Cardiac septum (tissue), 1 donor: Measurements from ENCODE around the gene CACNA2D3. TPM values are rescaled to one million over a fixed set of nuclear protein-coding genes. Genes with fewer than 3 reads are reported as not detected.
"Not testable (repeated sequence)": the region's sequence is repeated elsewhere in the genome, so short reads cannot be mapped to it uniquely, and the experiment has no call there.

ENCODE experiments used
- DNase-seq: peaks from one replicate; pipeline ENCODE4 v3.0.0-alpha.2; 2020; ENCODE audit warnings: low spot score
- intact Hi-C: fragments of 100-400 bp; cut with DNase I; formaldehyde crosslinking; loops from one replicate; pipeline ENCODE4 v1.14.0; 2022
- long read RNA-seq: library from polyadenylated mRNA; unstranded; transcript quantifications from one replicate; pipeline ENCODE4 v2.0.0, GENCODE V29; 2021
- total RNA-seq: library from RNA; stranded (reverse); fragmentation: NEBNext Ultra II Directional; extraction: Animal tissue kit (Norgen Biotek cat#: 25700); gene quantifications from one replicate; pipeline ENCODE4 v1.2.1, GENCODE V29; 2021
- donor health status: DM: no; HTN: no; CAD: no.

Gene CACNA2D3
- 11.3 TPM for total RNA-seq
- long read RNA-seq, partial matches to known transcripts = 3 of 14 reads
- long read RNA-seq, other reads (novel, unspliced or antisense) = 11 of 14 reads

GRCh38 chr3:54122324-54123002 is at the start of gene CACNA2D3:
Gene CACNA2D3 (plus strand): TSS chr3:54122552.
- no peak for DNase-seq
- intact Hi-C loops = no loop called here

- intact Hi-C loops = no loop called here
Measured at GRCh38 chr3:54073386-54073785, 49.0 kb upstream of the CACNA2D3 start.

DNA sequence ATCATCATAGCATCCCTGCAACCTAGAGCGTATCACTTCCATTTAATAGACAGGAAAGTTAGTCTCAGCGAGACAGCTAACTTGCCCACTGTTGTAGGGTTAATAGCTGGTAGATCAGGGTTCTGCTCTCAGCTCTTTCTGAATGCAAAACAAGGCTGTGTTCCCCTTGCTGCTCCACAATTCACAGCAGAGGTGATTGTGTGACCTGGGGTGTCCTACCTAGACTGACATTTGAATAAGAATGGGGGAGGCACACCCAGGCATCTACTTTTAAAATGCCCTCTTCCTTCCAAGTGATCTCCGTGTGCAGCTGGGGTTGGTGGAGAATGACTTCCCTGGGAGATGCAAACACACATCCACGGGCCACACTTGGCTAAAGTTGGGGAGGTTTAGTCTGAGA is 43.0 kb upstream of the CACNA2D3 start:
- no peak for DNase-seq
- intact Hi-C loops = no loop called here

More at GRCh38 chr3:54073386-54073785, 49.0 kb upstream of the CACNA2D3 start:
- no peak for DNase-seq

DNA sequence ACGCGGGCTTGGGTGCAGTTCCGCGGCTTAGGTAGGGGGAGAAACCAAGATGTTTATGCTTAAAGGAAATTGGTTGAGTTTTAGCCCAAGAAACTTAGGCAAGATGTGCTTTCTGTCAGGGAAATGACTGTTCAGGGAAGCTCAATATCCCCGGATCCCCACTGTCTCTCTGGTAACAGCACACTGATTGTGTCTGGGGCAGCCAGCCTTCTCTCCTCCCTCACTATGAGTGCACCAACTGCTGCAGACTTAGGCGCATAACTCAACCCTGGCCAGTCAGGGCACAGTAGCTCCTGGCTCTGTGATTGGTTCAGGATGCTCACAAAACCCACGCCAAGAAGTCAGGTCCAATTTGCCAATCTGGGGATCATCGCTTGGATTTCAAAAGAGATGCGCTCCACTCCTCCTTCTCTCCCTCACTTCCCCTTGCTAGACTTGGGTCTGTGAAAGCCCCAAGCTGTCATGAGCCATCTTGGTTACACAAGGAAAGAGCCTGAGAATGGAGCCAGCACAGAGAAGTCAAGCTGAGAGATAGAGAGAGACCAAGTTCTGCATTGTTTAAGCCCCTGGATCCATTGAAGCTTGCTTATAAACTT is 42.5 kb upstream of the CACNA2D3 start:
- intact Hi-C loops = no loop called here
- DNase-seq = no peak

DNA sequence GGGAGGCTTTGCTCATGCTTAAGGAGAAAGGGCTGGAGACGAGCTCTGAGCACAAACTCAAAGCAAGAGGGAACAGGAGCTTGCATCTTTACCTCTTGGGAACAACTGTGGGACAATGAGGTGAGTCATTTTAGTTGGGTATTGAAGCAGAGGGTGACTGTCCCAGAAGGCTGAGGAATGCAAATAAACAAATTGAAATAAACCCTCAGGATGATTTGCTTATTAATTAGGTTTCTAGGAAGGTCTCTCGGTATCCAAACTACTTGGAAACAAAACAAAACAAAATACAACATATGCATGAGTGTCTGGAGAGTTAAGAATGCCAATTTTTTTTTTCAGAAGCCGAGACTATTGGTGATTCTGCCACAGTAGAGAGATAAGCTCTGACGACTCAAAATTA is 38.4 kb upstream of the CACNA2D3 start:
- intact Hi-C loops = no loop called here
- no peak for DNase-seq

- intact Hi-C loops = no loop called here
- DNase-seq = no peak
Measured at GRCh38 chr3:54085936-54086335, 36.4 kb upstream of the CACNA2D3 start.

- DNase-seq = no peak
- intact Hi-C loops = no loop called here
Measured at GRCh38 chr3:54086652-54087405, 35.5 kb upstream of the CACNA2D3 start.

DNA sequence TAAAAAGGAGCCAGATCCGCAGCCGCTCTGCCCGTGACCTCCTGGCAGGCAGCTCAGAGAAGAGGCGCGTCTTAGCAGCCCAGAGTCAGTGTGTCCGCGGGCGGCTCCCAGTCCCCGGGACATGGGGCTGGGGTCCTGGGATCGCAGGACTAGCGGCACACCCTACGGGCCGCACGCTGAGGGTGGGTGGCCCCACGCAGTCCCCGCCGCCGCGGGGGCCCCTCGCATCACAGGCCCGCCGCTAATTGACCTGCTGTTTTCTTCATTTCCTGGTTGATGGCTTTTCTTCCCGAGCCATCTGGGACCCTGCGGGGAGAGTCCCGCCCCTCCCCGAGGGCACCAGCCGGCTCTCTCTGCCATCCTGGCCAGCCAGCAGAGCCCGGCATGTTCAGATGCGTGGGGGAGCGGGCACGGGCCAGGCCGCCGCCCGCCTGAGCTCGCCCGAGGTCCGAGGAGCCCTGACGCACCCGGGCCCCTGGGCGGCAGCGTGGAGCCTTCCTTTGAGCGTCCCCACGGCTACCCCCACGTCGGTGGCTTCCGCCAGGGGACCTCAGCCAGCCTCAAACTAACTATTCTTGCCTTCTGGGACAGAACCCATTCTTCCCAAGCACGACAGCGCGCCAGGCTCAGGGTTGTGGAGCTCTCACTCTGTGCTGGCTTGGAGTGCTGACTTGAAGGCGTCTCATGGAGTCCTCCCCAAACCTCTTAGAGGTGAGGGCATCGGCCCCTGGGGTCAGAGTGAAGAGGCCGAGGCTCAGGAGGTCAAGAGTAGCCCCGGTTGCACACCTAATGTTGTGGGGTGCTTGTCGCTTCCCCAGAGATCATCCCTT is 34.6 kb upstream of the CACNA2D3 start:
- no peak for DNase-seq
- intact Hi-C loops = no loop called here

GRCh38 chr3:54093491-54094248 is 28.7 kb upstream of the CACNA2D3 start:
- DNase-seq = no peak
- intact Hi-C loops = no loop called here

GRCh38 chr3:54094926-54095325 is 27.4 kb upstream of the CACNA2D3 start:
- intact Hi-C loops = no loop called here
- DNase-seq = no peak

DNA sequence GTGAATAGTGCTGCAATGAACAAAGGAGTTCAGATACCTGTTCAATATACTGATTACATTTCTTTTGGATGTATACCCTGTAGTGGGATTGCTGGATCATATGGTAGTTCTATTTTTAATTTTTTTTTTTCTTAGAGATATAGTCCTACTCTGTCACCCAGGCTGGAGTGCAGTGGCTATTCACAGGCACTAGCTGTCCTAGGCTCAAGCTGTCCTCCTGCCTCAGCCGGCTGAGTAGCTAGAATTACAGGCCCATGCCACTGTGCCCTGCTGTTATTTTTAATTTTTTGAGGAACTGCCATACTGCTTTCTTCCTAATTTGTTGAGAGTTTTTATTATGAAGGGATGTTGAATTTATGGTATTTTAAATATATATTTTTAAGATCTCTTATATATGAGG is 23.0 kb upstream of the CACNA2D3 start:
- intact Hi-C loops = no loop called here
- DNase-seq = no peak

GRCh38 chr3:54104084-54104483 is 18.3 kb upstream of the CACNA2D3 start:
- no peak for DNase-seq
- intact Hi-C loops = no loop called here

- intact Hi-C loops, DNase-seq: not testable (repeated sequence)
Measured at GRCh38 chr3:54116129-54116528, 6.2 kb upstream of the CACNA2D3 start.

DNA sequence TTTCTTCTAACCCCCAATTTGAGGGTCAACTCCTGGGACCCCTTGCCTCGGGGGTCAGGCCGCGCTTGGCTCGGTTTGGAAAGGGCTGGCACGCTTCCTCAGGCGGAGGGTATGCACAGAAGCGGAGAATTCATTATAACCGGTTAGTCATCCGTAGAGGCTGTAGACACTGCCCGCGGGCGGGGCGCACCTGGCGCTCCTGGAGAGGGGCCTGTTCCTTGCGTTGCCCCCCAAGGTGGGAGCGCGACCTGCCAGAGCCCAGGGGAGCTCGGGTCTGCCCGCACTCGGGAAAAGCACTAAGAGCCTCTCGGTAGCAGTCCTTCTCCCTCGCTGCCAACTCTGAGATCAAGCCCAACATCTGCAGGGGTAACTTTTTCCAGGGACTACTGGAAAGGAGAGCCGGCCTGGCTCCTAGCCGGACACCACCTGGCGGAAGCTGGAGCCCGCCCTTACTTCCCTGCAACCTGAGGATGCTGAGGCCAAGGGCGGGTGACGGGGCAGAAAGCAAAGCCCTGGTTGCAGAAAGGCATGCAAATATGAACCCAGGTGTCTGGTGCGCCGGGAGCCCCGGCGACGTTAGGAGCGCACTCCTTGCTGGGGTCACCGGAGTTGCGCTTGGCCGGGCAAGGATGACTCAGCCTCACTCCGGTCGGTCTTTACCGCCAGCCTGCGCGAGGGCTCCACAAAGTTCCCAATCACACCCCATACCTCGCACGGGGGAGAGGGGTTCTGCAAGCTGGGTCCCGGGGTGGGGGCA is 1.5 kb upstream of the CACNA2D3 start:
- intact Hi-C loops = no loop called here
- no peak for DNase-seq

- intact Hi-C loops = no loop called here
- DNase-seq = no peak
Measured at GRCh38 chr3:54121414-54122323, 683 bp upstream of the CACNA2D3 start.

GRCh38 chr3:54123003-54123775 is 837 bp downstream of the CACNA2D3 start:
- intact Hi-C loops = no loop called here
- DNase-seq = no peak

DNA sequence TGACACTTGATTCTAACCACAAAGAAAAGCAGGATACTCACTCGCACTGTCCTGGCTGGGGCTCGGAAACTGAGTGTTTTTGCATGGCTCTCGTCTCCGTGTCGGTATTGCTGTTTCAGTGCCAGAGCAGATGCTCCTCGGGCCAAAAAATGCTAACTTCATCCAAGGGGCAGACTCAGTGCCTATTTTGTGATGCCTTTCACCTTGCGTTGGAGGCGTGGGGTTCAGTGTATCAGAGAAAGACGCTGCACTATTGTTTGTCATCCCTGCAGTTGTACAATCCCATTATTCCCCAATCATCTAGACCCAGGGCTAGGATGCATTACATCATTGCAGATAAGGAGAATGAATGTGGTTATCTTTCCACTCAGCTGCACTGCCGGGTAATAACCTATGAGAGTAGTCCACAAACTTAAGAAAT is 1.4 kb downstream of the CACNA2D3 start:
- DNase-seq = no peak
- intact Hi-C loops = no loop called here
